ENCODE results near the gene SIK2. TPM values are rescaled to one million over a fixed set of nuclear protein-coding genes. Genes with fewer than 3 reads are reported as not detected.

Gene SIK2
- total and polyA plus RNA-seq, 9 of the 15 experiments (the other 6 are each of a cell fraction or from before 2014, with no cell fraction given), result 0.74 to 11.6 (median 3.8) TPM

- WGBS (ENCODE audit: insufficient coverage, low coverage, missing lambda C conversion rate), result 88% methylated on average over 1 of the region's 1 CpG
- POLR2A ChIA-PET, result no interaction called here
- in situ Hi-C loops (cut with MboI) (no loop called here), intact Hi-C loops (cut with micrococcal nuclease) (no loop called here)
- no peak for ATAC-seq
- H3K4me2 ChIP-seq (ENCODE audit: insufficient read depth, low read length), result no peak overlapping the region
- H3K9ac ChIP-seq (ENCODE audit: insufficient read depth in 1 of 2, low read depth in 2 of 2, low read length in 2 of 2), result no peak overlapping the region
- H3K4me3 ChIP-seq, result no peak overlapping the region
- no peaks in the 10 kb centered on the region for H3K9me1 ChIP-seq (ENCODE audit: control insufficient read depth, insufficient read depth, low read length)
- CTCF ChIA-PET (ENCODE audit: low intra/inter-chr PET ratio), result no interaction called here
- H3K27me3 ChIP-seq (ENCODE audit: control insufficient read depth in 2 of 2, insufficient read depth in 2 of 2, low read length in 2 of 2), result no peaks in the 10 kb centered on the region
- BruUV-seq (replicated peaks), result no TSS peak
- no peaks in the 10 kb centered on the region for H3K9me3 ChIP-seq (replicated peaks; ENCODE audit: control insufficient read depth, insufficient read depth, low read depth, low read length)
- H3K4me1 ChIP-seq (replicated peaks in 1 of 2; ENCODE audit: control insufficient read depth in 2 of 2, insufficient read depth in 2 of 2, low read length in 2 of 2), result no peaks in the 10 kb centered on the region
- no peaks in the 10 kb centered on the region for H3K79me2 ChIP-seq (ENCODE audit: control insufficient read depth, insufficient read depth, low read length)
- no peak overlapping the region for H2AFZ ChIP-seq (ENCODE audit: low read depth, low read length)
- DNase-seq (ENCODE audit: extremely low read depth in 1 of 4, low spot score in 3 of 4), result no peak
- H3K36me3 ChIP-seq (ENCODE audit: control insufficient read depth, insufficient read depth, low read length), result peaks cover 9% of the 10 kb centered on the region; the same call in 1 of the 3 replicates
- H3K27ac ChIP-seq (ENCODE audit: extremely low read depth, low read depth, low read length), result no peak overlapping the region
- no peaks in the 10 kb centered on the region for H4K20me1 ChIP-seq (replicated peaks; ENCODE audit: control insufficient read depth, insufficient read depth, low read length)
- no peak for FAIRE-seq
- TF ChIP-seq ZNF639 (CRISPR knock-in tag; conservative IDR thresholded peaks at IDR 0.05 in 1 of 2, IDR thresholded peaks at IDR 0.05 in 1 of 2), result no peak
- no peak for TF ChIP-seq TAL1 (IDR thresholded peaks at IDR 0.05)
- no peak for TF ChIP-seq ZC3H4 (CRISPR knock-in tag; IDR thresholded peaks at IDR 0.05; ENCODE audit: borderline replicate concordance)
- TF ChIP-seq NR2C2 (CRISPR knock-in tag; IDR thresholded peaks at IDR 0.05), result no peak
- TF ChIP-seq NR2C2 (tag; IDR thresholded peaks at IDR 0.05), result no peak
- TF ChIP-seq, protein P1, sequence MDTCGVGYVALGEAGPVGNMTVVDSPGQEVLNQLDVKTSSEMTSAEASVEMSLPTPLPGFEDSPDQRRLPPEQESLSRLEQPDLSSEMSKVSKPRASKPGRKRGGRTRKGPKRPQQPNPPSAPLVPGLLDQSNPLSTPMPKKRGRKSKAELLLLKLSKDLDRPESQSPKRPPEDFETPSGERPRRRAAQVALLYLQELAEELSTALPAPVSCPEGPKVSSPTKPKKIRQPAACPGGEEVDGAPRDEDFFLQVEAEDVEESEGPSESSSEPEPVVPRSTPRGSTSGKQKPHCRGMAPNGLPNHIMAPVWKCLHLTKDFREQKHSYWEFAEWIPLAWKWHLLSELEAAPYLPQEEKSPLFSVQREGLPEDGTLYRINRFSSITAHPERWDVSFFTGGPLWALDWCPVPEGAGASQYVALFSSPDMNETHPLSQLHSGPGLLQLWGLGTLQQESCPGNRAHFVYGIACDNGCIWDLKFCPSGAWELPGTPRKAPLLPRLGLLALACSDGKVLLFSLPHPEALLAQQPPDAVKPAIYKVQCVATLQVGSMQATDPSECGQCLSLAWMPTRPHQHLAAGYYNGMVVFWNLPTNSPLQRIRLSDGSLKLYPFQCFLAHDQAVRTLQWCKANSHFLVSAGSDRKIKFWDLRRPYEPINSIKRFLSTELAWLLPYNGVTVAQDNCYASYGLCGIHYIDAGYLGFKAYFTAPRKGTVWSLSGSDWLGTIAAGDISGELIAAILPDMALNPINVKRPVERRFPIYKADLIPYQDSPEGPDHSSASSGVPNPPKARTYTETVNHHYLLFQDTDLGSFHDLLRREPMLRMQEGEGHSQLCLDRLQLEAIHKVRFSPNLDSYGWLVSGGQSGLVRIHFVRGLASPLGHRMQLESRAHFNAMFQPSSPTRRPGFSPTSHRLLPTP (IDR thresholded peaks at IDR 0.05; ENCODE audit: borderline replicate concordance, extremely low read depth, insufficient read length), result no peak
- TF ChIP-seq SMAD3 (CRISPR knock-in tag; conservative IDR thresholded peaks at IDR 0.05), result no peak
- TF ChIP-seq PATZ1 (CRISPR knock-in tag; IDR thresholded peaks at IDR 0.05; ENCODE audit: borderline replicate concordance), result no peak
- no peak for TF ChIP-seq ZNF184 (CRISPR knock-in tag; IDR thresholded peaks at IDR 0.05)
- no peak for TF ChIP-seq ZFP91 (CRISPR knock-in tag; IDR thresholded peaks at IDR 0.05)
- no peak for TF ChIP-seq ZBTB17 (CRISPR knock-in tag; IDR thresholded peaks at IDR 0.05)
- TF ChIP-seq CREM (IDR thresholded peaks at IDR 0.05; ENCODE audit: low read depth), result no peak
- no peak for TF ChIP-seq ARID2 (IDR thresholded peaks at IDR 0.05)
Observed at GRCh38 chr11:111672949-111673348, 70.7 kb downstream of the SIK2 start.
